SK-N-SH treated with all-trans-retinoic acid at 6 μM for 48 hours (cell line): ENCODE results near the gene SULT1A2.
"Not testable (repeated sequence)": the region's sequence is repeated elsewhere in the genome, so short reads cannot be mapped to it uniquely, and the experiment has no call there.

Experiments
- ATAC-seq: fragments of 200-7000 bp; cut with Tn5 transposase; 3 replicates; pipeline ENCODE4 v1.9.1; 2020; ENCODE audit warnings: mild to moderate bottlenecking, moderate library complexity
- ARNTL ChIP-seq: fragments of 450-650 bp; formaldehyde crosslinking; IDR thresholded peaks from 2 replicates; pipeline ENCODE4 v1.5.0; 2020; ENCODE audit warnings: low read depth, mild to moderate bottlenecking, moderate library complexity, borderline replicate concordance
- BACH2 ChIP-seq: fragments of 250-450 bp; sonication (Bioruptor Pico); IDR thresholded peaks from 2 replicates; pipeline ENCODE4 v1.9.0; 2021; ENCODE audit warnings: mild to moderate bottlenecking, borderline replicate concordance
- CREB5 ChIP-seq: fragments of 250-450 bp; sonication (Bioruptor Pico); IDR thresholded peaks from 2 replicates; pipeline ENCODE4 v1.5.1; 2020; ENCODE audit warnings: low read depth, mild to moderate bottlenecking, moderate library complexity
- CSDC2 ChIP-seq: fragments of 250-450 bp; sonication (Bioruptor Pico); IDR thresholded peaks from 2 replicates; pipeline ENCODE4 v1.5.0; 2020; ENCODE audit warnings: mild to moderate bottlenecking, moderate library complexity
- ESRRG ChIP-seq: fragments of 250-450 bp; sonication (Bioruptor Pico); IDR thresholded peaks from 2 replicates; pipeline ENCODE4 v1.6.1; 2021; ENCODE audit warnings: mild to moderate bottlenecking
- GLIS3 ChIP-seq: fragments of 250-450 bp; sonication (Bioruptor Pico); IDR thresholded peaks from 2 replicates; pipeline ENCODE4 v1.5.0; 2020; ENCODE audit warnings: mild to moderate bottlenecking, moderate library complexity
- ISL1 ChIP-seq: fragments of 250-450 bp; sonication (Bioruptor Pico); IDR thresholded peaks from 2 replicates; pipeline ENCODE4 v2.1.2; 2022; ENCODE audit warnings: mild to moderate bottlenecking, moderate library complexity
- OSR1 ChIP-seq: fragments of 250-450 bp; sonication (Bioruptor Pico); IDR thresholded peaks from 2 replicates; pipeline ENCODE4 v1.8.0; 2022; ENCODE audit warnings: moderate library complexity, mild to moderate bottlenecking, inconsistent platforms
- RARB ChIP-seq: fragments of 250-450 bp; sonication (Bioruptor Pico); IDR thresholded peaks from 2 replicates; pipeline ENCODE4 v1.8.0; 2021; ENCODE audit warnings: mild to moderate bottlenecking, moderate library complexity
- SNAI2 ChIP-seq: fragments of 250-450 bp; sonication (Bioruptor Pico); IDR thresholded peaks from 2 replicates; pipeline ENCODE4 v1.5.0; 2020; ENCODE audit warnings: mild to moderate bottlenecking, moderate library complexity
- TCF4 ChIP-seq: fragments of 250-450 bp; sonication (Bioruptor Pico); IDR thresholded peaks from 2 replicates; pipeline ENCODE4 v1.8.0; 2021; ENCODE audit warnings: mild to moderate bottlenecking, moderate library complexity, borderline replicate concordance
- ZC3H10 ChIP-seq: fragments of 250-450 bp; sonication (Bioruptor Pico); IDR thresholded peaks from 2 replicates; pipeline ENCODE4 v1.5.1; 2021; ENCODE audit warnings: mild to moderate bottlenecking, moderate library complexity
- ZFP30 ChIP-seq: fragments of 450-650 bp; formaldehyde crosslinking; IDR thresholded peaks from 2 replicates; pipeline ENCODE4 v1.5.0; 2022; ENCODE audit warnings: mild to moderate bottlenecking, moderate library complexity
- ZNF565 ChIP-seq: fragments of 450-650 bp; formaldehyde crosslinking; conservative IDR thresholded peaks from 2 replicates; pipeline ENCODE4 v1.5.0; 2020; ENCODE audit warnings: low read depth, mild to moderate bottlenecking, moderate library complexity
- ZNF70 ChIP-seq: fragments of 450-650 bp; formaldehyde crosslinking; IDR thresholded peaks from 2 replicates; pipeline ENCODE4 v1.5.0; 2020; ENCODE audit warnings: mild to moderate bottlenecking, moderate library complexity
- ZNF8 ChIP-seq: fragments of 450-650 bp; formaldehyde crosslinking; IDR thresholded peaks from 2 replicates; pipeline ENCODE4 v1.5.0; 2020; ENCODE audit warnings: mild to moderate bottlenecking, moderate library complexity
- TF ChIP-seq, protein P1 (sequence below): fragments of 250-450 bp; sonication (Bioruptor Pico); IDR thresholded peaks from 2 replicates; pipeline ENCODE4 v1.8.0; 2021; ENCODE audit warnings: low read depth, mild to moderate bottlenecking, moderate library complexity, borderline replicate concordance
- TF ChIP-seq, protein P2 (sequence below): fragments of 250-450 bp; sonication (Bioruptor Pico); IDR thresholded peaks from 2 replicates; pipeline ENCODE4 v1.5.0; 2020; ENCODE audit warnings: mild to moderate bottlenecking, moderate library complexity
- TF ChIP-seq, protein P3 (sequence below): fragments of 250-450 bp; sonication (Bioruptor Pico); IDR thresholded peaks from 2 replicates; pipeline ENCODE4 v1.5.1; 2021; ENCODE audit warnings: mild to moderate bottlenecking, moderate library complexity

SULT1A2 gene

GRCh38 chr16:28597692-28598261 is 927 bp upstream of the SULT1A2 start:
- ATAC-seq, result no peak; the same call in 2 of the 3 replicates
- TF ChIP-seq ZNF8 (CRISPR knock-in tag) (no peak), ISL1 (CRISPR knock-in tag) (no peak), ZFP30 (no peak), ZNF70 (no peak), CREB5 (no peak), ZNF565 (CRISPR knock-in tag) (no peak), OSR1 (CRISPR knock-in tag) (no peak), SNAI2 (CRISPR knock-in tag) (no peak), GLIS3 (CRISPR knock-in tag) (no peak), BACH2 (CRISPR knock-in tag) (no peak), RARB (CRISPR knock-in tag) (no peak)
- TF ChIP-seq, protein P1, sequence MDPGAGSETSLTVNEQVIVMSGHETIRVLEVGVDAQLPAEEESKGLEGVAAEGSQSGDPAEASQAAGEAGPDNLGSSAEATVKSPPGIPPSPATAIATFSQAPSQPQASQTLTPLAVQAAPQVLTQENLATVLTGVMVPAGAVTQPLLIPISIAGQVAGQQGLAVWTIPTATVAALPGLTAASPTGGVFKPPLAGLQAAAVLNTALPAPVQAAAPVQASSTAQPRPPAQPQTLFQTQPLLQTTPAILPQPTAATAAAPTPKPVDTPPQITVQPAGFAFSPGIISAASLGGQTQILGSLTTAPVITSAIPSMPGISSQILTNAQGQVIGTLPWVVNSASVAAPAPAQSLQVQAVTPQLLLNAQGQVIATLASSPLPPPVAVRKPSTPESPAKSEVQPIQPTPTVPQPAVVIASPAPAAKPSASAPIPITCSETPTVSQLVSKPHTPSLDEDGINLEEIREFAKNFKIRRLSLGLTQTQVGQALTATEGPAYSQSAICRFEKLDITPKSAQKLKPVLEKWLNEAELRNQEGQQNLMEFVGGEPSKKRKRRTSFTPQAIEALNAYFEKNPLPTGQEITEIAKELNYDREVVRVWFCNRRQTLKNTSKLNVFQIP (CRISPR knock-in tag), result no peak
- TF ChIP-seq, protein P2, sequence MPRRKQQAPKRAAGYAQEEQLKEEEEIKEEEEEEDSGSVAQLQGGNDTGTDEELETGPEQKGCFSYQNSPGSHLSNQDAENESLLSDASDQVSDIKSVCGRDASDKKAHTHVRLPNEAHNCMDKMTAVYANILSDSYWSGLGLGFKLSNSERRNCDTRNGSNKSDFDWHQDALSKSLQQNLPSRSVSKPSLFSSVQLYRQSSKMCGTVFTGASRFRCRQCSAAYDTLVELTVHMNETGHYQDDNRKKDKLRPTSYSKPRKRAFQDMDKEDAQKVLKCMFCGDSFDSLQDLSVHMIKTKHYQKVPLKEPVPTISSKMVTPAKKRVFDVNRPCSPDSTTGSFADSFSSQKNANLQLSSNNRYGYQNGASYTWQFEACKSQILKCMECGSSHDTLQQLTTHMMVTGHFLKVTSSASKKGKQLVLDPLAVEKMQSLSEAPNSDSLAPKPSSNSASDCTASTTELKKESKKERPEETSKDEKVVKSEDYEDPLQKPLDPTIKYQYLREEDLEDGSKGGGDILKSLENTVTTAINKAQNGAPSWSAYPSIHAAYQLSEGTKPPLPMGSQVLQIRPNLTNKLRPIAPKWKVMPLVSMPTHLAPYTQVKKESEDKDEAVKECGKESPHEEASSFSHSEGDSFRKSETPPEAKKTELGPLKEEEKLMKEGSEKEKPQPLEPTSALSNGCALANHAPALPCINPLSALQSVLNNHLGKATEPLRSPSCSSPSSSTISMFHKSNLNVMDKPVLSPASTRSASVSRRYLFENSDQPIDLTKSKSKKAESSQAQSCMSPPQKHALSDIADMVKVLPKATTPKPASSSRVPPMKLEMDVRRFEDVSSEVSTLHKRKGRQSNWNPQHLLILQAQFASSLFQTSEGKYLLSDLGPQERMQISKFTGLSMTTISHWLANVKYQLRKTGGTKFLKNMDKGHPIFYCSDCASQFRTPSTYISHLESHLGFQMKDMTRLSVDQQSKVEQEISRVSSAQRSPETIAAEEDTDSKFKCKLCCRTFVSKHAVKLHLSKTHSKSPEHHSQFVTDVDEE (CRISPR knock-in tag), result no peak
- TF ChIP-seq, protein P3, sequence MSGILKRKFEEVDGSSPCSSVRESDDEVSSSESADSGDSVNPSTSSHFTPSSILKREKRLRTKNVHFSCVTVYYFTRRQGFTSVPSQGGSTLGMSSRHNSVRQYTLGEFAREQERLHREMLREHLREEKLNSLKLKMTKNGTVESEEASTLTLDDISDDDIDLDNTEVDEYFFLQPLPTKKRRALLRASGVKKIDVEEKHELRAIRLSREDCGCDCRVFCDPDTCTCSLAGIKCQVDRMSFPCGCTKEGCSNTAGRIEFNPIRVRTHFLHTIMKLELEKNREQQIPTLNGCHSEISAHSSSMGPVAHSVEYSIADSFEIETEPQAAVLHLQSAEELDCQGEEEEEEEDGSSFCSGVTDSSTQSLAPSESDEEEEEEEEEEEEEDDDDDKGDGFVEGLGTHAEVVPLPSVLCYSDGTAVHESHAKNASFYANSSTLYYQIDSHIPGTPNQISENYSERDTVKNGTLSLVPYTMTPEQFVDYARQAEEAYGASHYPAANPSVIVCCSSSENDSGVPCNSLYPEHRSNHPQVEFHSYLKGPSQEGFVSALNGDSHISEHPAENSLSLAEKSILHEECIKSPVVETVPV, result no peak

GRCh38 chr16:28596115-28596630 is 677 bp downstream of the SULT1A2 start:
- no peak for ATAC-seq

GRCh38 chr16:28595451-28595850 is 1.4 kb downstream of the SULT1A2 start:
- ATAC-seq, result not testable (repeated sequence)

More at GRCh38 chr16:28596115-28596630, 677 bp downstream of the SULT1A2 start:
- TF ChIP-seq, protein P3, result no peak
- TF ChIP-seq ZC3H10, result no peak
- TF ChIP-seq TCF4 (CRISPR knock-in tag), result no peak
- no peak for TF ChIP-seq ZNF565 (CRISPR knock-in tag)
- no peak for TF ChIP-seq ARNTL (CRISPR knock-in tag)
- no peak for TF ChIP-seq ZFP30
- TF ChIP-seq ESRRG, result no peak
- TF ChIP-seq CSDC2 (CRISPR knock-in tag), result no peak
- no peak for TF ChIP-seq BACH2 (CRISPR knock-in tag)
- TF ChIP-seq, protein P1 (CRISPR knock-in tag), result no peak
